OCI-LY3 (cell line): Measurements from ENCODE around the gene CTBP2.

Experiments used
- H2AFZ ChIP-seq: fragments of 200-600, 300-600 bp; shearing (Covaris generic); 2 replicates; pipeline ENCODE4 v1.6.0; 2014; ENCODE audit warnings: antibody characterized with exemption, low read depth, low read length
- H3K27ac ChIP-seq: fragments of 200-600, 300-600 bp; sonication (generic); 2 replicates; pipeline ENCODE4 v1.5.1; 2014; ENCODE audit warnings: mild to moderate bottlenecking, low read length, moderate library complexity, mixed read lengths
- H3K27me3 ChIP-seq: fragments of 200-600, 300-600 bp; sonication (generic); 2 replicates; pipeline ENCODE4 v1.6.1; 2014; ENCODE audit warnings: low read depth, low read length, mixed read lengths
- H3K36me3 ChIP-seq: fragments of 200-600, 300-600 bp; sonication (generic); replicated peaks from 2 replicates; pipeline ENCODE3; 2014; ENCODE audit warnings: low read depth, low read length, mixed read lengths
- H3K4me1 ChIP-seq: fragments of 300-600, 200-600 bp; sonication (generic); 2 replicates; pipeline ENCODE4 v1.6.1; 2014; ENCODE audit warnings: low read length, mixed read lengths
- H3K4me2 ChIP-seq: fragments of 200-600, 300-600 bp; sonication (generic); 2 replicates; pipeline ENCODE4 v1.6.1; 2014; ENCODE audit warnings: low read length, mixed read lengths
- H3K4me3 ChIP-seq: fragments of 300-600, 200-600 bp; sonication (generic); 2 replicates; pipeline ENCODE4 v1.5.1; 2014; ENCODE audit warnings: antibody characterized with exemption, mild to moderate bottlenecking, low read length, moderate library complexity
- H3K79me2 ChIP-seq: fragments of 300-600, 200-600 bp; shearing (Covaris generic); 2 replicates; pipeline ENCODE4 v1.6.1; 2014; ENCODE audit warnings: mild to moderate bottlenecking, low read length, mixed read lengths
- H3K9ac ChIP-seq: fragments of 300-600, 200-600 bp; shearing (Covaris generic); 2 replicates; pipeline ENCODE4 v1.6.0; 2014; ENCODE audit warnings: mild to moderate bottlenecking, low read length, moderate library complexity
- H3K9me3 ChIP-seq: fragments of 200-600, 300-600 bp; shearing (Covaris generic); 2 replicates; pipeline ENCODE4 v1.6.1; 2014; ENCODE audit warnings: low read length, mixed read lengths; ENCODE audit not compliant: insufficient read depth
- H4K20me1 ChIP-seq: fragments of 200-600, 300-600 bp; sonication (generic); 2 replicates; pipeline ENCODE4 v1.6.1; 2016; ENCODE audit warnings: low read length, mixed read lengths; ENCODE audit not compliant: insufficient read depth
- EZH2phosphoT487 ChIP-seq: fragments of 200-600 bp; shearing (Covaris generic); IDR thresholded peaks from 2 replicates; pipeline ENCODE4 v1.6.1; 2018; ENCODE audit warnings: antibody characterized with exemption, mixed run types, low read depth
- TF ChIP-seq, protein P1 (sequence below): fragments of 200-600, 300-600 bp; sonication (generic); IDR thresholded peaks from 2 replicates; pipeline ENCODE4 v1.5.1; 2014; ENCODE audit warnings: antibody characterized with exemption, low read length, low read depth

The CTBP2 gene

DNA sequence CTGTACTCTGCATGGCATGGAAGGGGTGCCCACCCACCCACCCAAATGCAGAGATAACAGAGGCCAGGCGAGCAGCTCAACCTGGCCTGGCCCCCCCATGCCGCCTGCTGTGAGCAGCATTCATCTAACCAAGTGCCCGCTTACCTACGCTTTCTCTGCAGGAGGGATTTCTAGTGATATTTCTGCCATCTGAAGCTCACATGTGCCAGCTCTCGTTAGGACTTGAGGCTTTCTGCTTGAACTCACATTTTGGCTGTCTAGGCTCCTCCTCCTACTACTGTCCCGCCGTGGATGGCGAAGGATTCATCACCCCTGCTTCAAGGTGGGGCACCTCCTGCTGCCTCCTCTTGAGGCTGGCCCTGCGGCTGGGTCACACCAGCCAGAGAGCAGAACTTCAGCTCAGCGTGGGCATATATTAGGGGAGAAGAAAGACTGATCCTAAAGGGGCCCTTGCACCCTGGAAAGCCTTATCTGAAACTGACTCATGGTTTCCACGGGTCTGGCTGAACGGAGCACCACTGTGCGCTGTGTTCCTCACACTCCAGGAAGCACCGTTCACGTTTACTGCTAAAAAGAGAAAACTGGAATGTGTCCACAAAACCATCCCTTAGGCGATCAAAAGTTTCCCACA, 45.5 kb downstream of the CTBP2 start:
- no peak overlapping the region for H3K27ac ChIP-seq
- no peaks in the 10 kb centered on the region for H3K36me3 ChIP-seq
- H3K4me1 ChIP-seq, result no peaks in the 10 kb centered on the region
- H3K4me2 ChIP-seq, result no peak overlapping the region
- H4K20me1 ChIP-seq, result no peaks in the 10 kb centered on the region
- no peak for TF ChIP-seq EZH2phosphoT487
- TF ChIP-seq, protein P1, sequence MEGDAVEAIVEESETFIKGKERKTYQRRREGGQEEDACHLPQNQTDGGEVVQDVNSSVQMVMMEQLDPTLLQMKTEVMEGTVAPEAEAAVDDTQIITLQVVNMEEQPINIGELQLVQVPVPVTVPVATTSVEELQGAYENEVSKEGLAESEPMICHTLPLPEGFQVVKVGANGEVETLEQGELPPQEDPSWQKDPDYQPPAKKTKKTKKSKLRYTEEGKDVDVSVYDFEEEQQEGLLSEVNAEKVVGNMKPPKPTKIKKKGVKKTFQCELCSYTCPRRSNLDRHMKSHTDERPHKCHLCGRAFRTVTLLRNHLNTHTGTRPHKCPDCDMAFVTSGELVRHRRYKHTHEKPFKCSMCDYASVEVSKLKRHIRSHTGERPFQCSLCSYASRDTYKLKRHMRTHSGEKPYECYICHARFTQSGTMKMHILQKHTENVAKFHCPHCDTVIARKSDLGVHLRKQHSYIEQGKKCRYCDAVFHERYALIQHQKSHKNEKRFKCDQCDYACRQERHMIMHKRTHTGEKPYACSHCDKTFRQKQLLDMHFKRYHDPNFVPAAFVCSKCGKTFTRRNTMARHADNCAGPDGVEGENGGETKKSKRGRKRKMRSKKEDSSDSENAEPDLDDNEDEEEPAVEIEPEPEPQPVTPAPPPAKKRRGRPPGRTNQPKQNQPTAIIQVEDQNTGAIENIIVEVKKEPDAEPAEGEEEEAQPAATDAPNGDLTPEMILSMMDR, result no peak
- H3K79me2 ChIP-seq, result no peaks in the 10 kb centered on the region
- peaks cover 14% of the 10 kb centered on the region; the same call in 1 of the 2 replicates for H3K27me3 ChIP-seq
- no peak overlapping the region for H2AFZ ChIP-seq
- H3K9me3 ChIP-seq, result no peaks in the 10 kb centered on the region
- H3K9ac ChIP-seq, result no peak overlapping the region
- H3K4me3 ChIP-seq, result no peak overlapping the region

DNA sequence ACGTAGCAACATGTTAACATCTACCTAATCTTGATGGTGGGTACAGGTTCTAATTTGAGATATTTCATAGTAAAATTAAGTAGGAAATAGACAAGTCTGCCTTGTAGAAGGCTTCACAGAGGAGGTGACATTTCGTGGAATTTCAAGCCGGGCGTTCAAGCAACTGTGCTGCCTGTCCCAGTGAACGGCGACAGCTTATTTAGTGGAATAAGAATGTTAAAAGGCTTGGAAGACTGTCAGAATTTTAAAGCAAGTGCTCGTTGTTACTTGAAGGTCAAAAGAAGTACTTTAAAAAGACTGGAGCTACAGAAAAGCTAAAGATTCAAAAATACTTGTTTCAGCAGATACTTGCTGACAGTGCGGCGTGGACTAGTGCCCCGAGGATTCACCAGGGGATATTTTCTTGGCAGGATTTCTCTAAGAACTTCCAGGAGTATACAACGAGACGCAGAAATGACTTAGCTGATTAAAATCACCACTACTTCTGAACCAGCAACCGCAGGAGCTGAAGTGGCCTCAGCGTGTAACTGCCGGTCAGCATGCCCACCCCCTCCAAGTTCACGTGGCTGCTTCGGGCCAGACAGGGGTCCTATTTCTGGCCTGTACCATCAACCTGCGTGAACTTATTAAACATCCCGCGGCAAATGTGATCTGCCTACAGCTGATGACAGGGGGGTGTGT, 46.5 kb downstream of the CTBP2 start:
- Histone ChIP-seq H3K27ac (no peak overlapping the region), H4K20me1 (no peaks in the 10 kb centered on the region)

GRCh38 chr10:125112697-125113494, 47.5 kb downstream of the CTBP2 start:
- H2AFZ ChIP-seq, result no peak overlapping the region
- no peaks in the 10 kb centered on the region for H3K79me2 ChIP-seq
- peaks cover 14% of the 10 kb centered on the region; the same call in 1 of the 2 replicates for H3K27me3 ChIP-seq
- H3K9ac ChIP-seq, result no peak overlapping the region
- no peak overlapping the region for H3K4me2 ChIP-seq
- no peaks in the 10 kb centered on the region for H3K4me1 ChIP-seq
- H3K36me3 ChIP-seq, result no peaks in the 10 kb centered on the region
- TF ChIP-seq, protein P1, result no peak
- no peak for TF ChIP-seq EZH2phosphoT487
- no peak overlapping the region for H3K4me3 ChIP-seq
- no peaks in the 10 kb centered on the region for H3K9me3 ChIP-seq
- H3K27ac ChIP-seq, result no peak overlapping the region
- H4K20me1 ChIP-seq, result no peaks in the 10 kb centered on the region

More for the DNA sequence above, 46.5 kb downstream of the CTBP2 start:
- no peaks in the 10 kb centered on the region for H3K9me3 ChIP-seq
- no peaks in the 10 kb centered on the region for H3K79me2 ChIP-seq
- H3K4me2 ChIP-seq, result no peak overlapping the region
- H3K9ac ChIP-seq, result no peak overlapping the region
- H3K4me3 ChIP-seq, result no peak overlapping the region
- H2AFZ ChIP-seq, result no peak overlapping the region
- no peaks in the 10 kb centered on the region for H3K36me3 ChIP-seq
- H3K27me3 ChIP-seq, result peaks cover 14% of the 10 kb centered on the region; the same call in 1 of the 2 replicates
- TF ChIP-seq, protein P1, result no peak
- no peak for TF ChIP-seq EZH2phosphoT487
- H3K4me1 ChIP-seq, result no peaks in the 10 kb centered on the region

GRCh38 chr10:125111118-125111727, 49.1 kb downstream of the CTBP2 start:
- Histone ChIP-seq H3K9me3 (no peaks in the 10 kb centered on the region), H4K20me1 (no peaks in the 10 kb centered on the region), H3K36me3 (no peaks in the 10 kb centered on the region), H3K27me3 (peaks cover 14% of the 10 kb centered on the region; the same call in 1 of the 2 replicates), H3K4me3 (no peak overlapping the region), H3K4me2 (no peak overlapping the region), H3K27ac (no peak overlapping the region), H2AFZ (no peak overlapping the region), H3K4me1 (no peaks in the 10 kb centered on the region), H3K79me2 (no peaks in the 10 kb centered on the region), H3K9ac (no peak overlapping the region)
- TF ChIP-seq EZH2phosphoT487, result no peak
- TF ChIP-seq, protein P1, result no peak
